Liver (tissue), 9 donors: Measurements from ENCODE around the gene FTO. TPM values are rescaled to one million over a fixed set of nuclear protein-coding genes. Genes with fewer than 3 reads are reported as not detected.
A peak's percentile ranks its signal among the peaks of the same experiment; 100 is the strongest.

Experiments
- DNase-seq: peaks from one replicate; pipeline ENCODE4 v3.0.0-alpha.2; 2017; ENCODE audit warnings: low spot score
- H3K27ac ChIP-seq, 2 donors: one replicate each; pipeline ENCODE4 v1.7.0; 2013; ENCODE audit warnings: inconsistent platforms in 2 of 2, low read length in 2 of 2, control low read depth in 1 of 2, low read depth in 1 of 2, mild to moderate bottlenecking in 1 of 2
- H3K27me3 ChIP-seq, 4 donors: one replicate each; pipeline versions ENCODE4 v1.6.1 to v1.7.0; 2013; ENCODE audit warnings: low read length in 3 of 4, inconsistent platforms in 1 of 4, mild to moderate bottlenecking in 1 of 4, moderate library complexity in 1 of 4; ENCODE audit not compliant: control insufficient read depth in 4 of 4, insufficient read depth in 4 of 4
- H3K36me3 ChIP-seq, 4 donors: one replicate each; pipeline versions ENCODE4 v1.6.1 to v1.7.0; 2013; ENCODE audit warnings: low read length in 3 of 4, mild to moderate bottlenecking in 3 of 4, low read depth in 1 of 4, moderate library complexity in 1 of 4; ENCODE audit not compliant: control insufficient read depth in 4 of 4, insufficient read depth in 3 of 4
- H3K4me1 ChIP-seq, 4 donors: one replicate each; pipeline versions ENCODE4 v1.6.1 to v1.7.0; 2013; ENCODE audit warnings: low read length in 3 of 4, mild to moderate bottlenecking in 3 of 4, moderate library complexity in 1 of 4; ENCODE audit not compliant: control insufficient read depth in 4 of 4, insufficient read depth in 4 of 4
- H3K4me3 ChIP-seq, 3 donors: one replicate each; pipeline versions ENCODE4 v1.6.1 to v1.7.0; 2013; ENCODE audit warnings: low read length in 3 of 3, control low read depth in 1 of 3, low read depth in 1 of 3, mild to moderate bottlenecking in 1 of 3
- H3K9ac ChIP-seq, 2 donors: one replicate each; pipeline ENCODE4 v1.7.0; 2013; ENCODE audit warnings: low read length in 2 of 2, mild to moderate bottlenecking in 2 of 2, moderate library complexity in 2 of 2, control low read depth in 1 of 2, low read depth in 1 of 2
- H3K9me3 ChIP-seq, 4 donors: one replicate each; pipeline versions ENCODE4 v1.6.1 to v1.7.0; 2013; ENCODE audit warnings: low read length in 3 of 4; ENCODE audit not compliant: control insufficient read depth in 4 of 4
- FOXA1 ChIP-seq: IDR thresholded peaks from 2 replicates; pipeline ENCODE4 v1.6.1; 2016; ENCODE audit warnings: antibody characterized with exemption
- FOXA2 ChIP-seq: IDR thresholded peaks from 2 replicates; pipeline ENCODE4 v1.6.1; 2016; ENCODE audit warnings: antibody characterized with exemption
- HNF4A ChIP-seq, 2 donors: conservative IDR thresholded peaks; 2 replicates each; pipeline ENCODE4 v1.6.1; 2016; ENCODE audit warnings: antibody characterized with exemption in 2 of 2, mild to moderate bottlenecking in 2 of 2
- HNF4G ChIP-seq: IDR thresholded peaks from 2 replicates; pipeline ENCODE4 v1.6.1; 2016; ENCODE audit warnings: antibody characterized with exemption
- JUND ChIP-seq, 2 donors: IDR thresholded peaks; 2 replicates each; pipeline ENCODE4 v1.6.1; 2016; ENCODE audit warnings: antibody characterized with exemption in 2 of 2
- NR2F2 ChIP-seq: IDR thresholded peaks from 2 replicates; pipeline ENCODE4 v1.6.1; 2016; ENCODE audit warnings: antibody characterized with exemption
- RAD21 ChIP-seq, 2 donors: IDR thresholded peaks; 2 replicates each; pipeline ENCODE4 v1.6.1; 2016; ENCODE audit warnings: antibody characterized with exemption in 2 of 2, mild to moderate bottlenecking in 2 of 2
- RXRA ChIP-seq, 2 donors: IDR thresholded peaks; 2 replicates each; pipeline ENCODE4 v1.6.1; 2017 to 2018; ENCODE audit warnings: antibody characterized with exemption in 2 of 2, mild to moderate bottlenecking in 1 of 2
- SP1 ChIP-seq: IDR thresholded peaks from 2 replicates; pipeline ENCODE4 v1.6.1; 2018; ENCODE audit warnings: antibody characterized with exemption, mild to moderate bottlenecking
- TAF1 ChIP-seq: conservative IDR thresholded peaks from 2 replicates; pipeline ENCODE4 v1.6.1; 2016; ENCODE audit warnings: antibody characterized with exemption, mild to moderate bottlenecking
- YY1 ChIP-seq: IDR thresholded peaks from 2 replicates; pipeline ENCODE4 v1.6.1; 2016; ENCODE audit warnings: antibody characterized with exemption, mild to moderate bottlenecking
- WGBS: extraction: QIAGEN DNeasy Blood & Tissue Kit; methylation state at CpG from one replicate; pipeline ENCODE4 v1.1.7; 2013; 5-methylcytosine and 5-hydroxymethylcytosine counted together
- polyA plus RNA-seq, 2 donors: library from polyadenylated mRNA; stranded (reverse) in 1 of 2; unstranded in 1 of 2; fragments of 200-250 nt in 1 of 2; fragments of >200 nt in 1 of 2; fragmentation: Nextera tagmentation in 1 of 2; extraction: Ambion mirVana in 1 of 2; gene quantifications; one replicate each; pipeline versions ENCODE4 v1.2.1 to v1.2.3, GENCODE V29; 2013 to 2015
- total RNA-seq, 2 donors: library from RNA; depleted of rRNA; stranded (reverse); fragments of >200 nt; gene quantifications; one replicate each; pipeline ENCODE4 v1.2.3, GENCODE V29; 2014
- TF ChIP-seq, protein P1 (sequence below): IDR thresholded peaks from 2 replicates; pipeline ENCODE4 v1.6.1; 2016; ENCODE audit warnings: antibody characterized with exemption
- TF ChIP-seq, protein P2 (sequence below): IDR thresholded peaks from 2 replicates; pipeline ENCODE4 v1.6.1; 2016; ENCODE audit warnings: antibody characterized with exemption
- TF ChIP-seq, protein P3 (sequence below): fragments of 150-350 bp; IDR thresholded peaks from 2 replicates; pipeline ENCODE4 v1.5.1; 2017; ENCODE audit warnings: improper control_type of control experiment, low read depth, low read length; ENCODE audit not compliant: missing input control
- TF ChIP-seq, protein P4 (sequence below): IDR thresholded peaks from 2 replicates; pipeline ENCODE4 v1.6.1; 2016; ENCODE audit warnings: antibody characterized with exemption, mild to moderate bottlenecking
- donor health status: healthy.
- donor health status: healthy.
- donor health status: healthy.
- donor health status: healthy.
- donor health status: healthy.

The FTO gene
- total and polyA plus RNA-seq, 4 donors, result 12.0 to 54.2 (median 24.6) TPM

DNA sequence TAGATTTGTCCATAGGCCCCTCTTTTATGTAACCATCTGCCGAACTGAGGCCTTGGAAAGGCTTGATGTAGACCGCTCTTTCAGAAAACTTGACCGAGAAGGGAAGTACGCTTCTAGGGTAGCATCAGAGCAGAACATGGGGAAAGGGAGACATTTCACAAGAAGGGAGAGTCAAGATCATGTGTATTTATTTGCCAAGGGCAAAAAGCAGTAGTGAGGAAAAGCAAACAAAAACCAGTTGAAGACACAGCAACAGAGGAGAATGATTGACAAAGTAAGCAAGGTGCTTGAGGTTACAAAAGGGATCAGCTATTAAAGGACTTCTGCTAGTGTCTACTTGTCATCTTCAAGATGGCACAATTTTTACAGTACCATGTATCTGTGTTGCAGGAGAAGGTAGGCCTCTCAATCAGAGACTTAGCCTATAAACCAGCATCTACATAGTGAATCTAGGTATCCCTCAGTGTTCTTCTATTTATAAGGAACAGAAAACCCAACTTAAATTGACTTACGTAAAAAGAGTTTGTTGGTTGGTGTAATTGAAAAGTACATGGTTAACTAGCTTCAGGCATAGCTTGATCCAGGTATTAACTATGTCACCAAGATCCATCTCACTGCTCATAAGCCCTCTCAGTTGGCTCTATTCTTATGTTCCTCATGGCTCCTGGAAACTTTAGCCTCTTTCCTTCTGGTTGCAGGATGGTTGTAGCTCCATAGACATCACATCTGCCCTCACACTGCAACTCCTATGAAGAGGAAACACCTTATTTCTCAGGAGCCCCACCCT lies 294.3 kb downstream of the FTO start:
- WGBS, result 82% methylated on average over 5 of the region's 5 CpGs
- H3K4me1 ChIP-seq, result peaks cover 0 to 3% (median 1%) of the 10 kb centered on the region in 4 donors
- TF ChIP-seq TAF1 (no peak), RAD21 (IDR thresholded peaks at IDR 0.05) (peak in 1 of 2 donors; percentile 18), YY1 (peak; percentile 45), JUND (IDR thresholded peaks at IDR 0.05) (no peak), NR2F2 (no peak), RXRA (IDR thresholded peaks at IDR 0.05) (peak in 1 of 2 donors; percentile 63), HNF4G (no peak), HNF4A (conservative IDR thresholded peaks at IDR 0.05) (peak; percentile 33 to 54), FOXA1 (no peak)
- TF ChIP-seq, protein P1, sequence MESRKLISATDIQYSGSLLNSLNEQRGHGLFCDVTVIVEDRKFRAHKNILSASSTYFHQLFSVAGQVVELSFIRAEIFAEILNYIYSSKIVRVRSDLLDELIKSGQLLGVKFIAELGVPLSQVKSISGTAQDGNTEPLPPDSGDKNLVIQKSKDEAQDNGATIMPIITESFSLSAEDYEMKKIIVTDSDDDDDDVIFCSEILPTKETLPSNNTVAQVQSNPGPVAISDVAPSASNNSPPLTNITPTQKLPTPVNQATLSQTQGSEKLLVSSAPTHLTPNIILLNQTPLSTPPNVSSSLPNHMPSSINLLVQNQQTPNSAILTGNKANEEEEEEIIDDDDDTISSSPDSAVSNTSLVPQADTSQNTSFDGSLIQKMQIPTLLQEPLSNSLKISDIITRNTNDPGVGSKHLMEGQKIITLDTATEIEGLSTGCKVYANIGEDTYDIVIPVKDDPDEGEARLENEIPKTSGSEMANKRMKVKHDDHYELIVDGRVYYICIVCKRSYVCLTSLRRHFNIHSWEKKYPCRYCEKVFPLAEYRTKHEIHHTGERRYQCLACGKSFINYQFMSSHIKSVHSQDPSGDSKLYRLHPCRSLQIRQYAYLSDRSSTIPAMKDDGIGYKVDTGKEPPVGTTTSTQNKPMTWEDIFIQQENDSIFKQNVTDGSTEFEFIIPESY, result no peak
- TF ChIP-seq, protein P2, sequence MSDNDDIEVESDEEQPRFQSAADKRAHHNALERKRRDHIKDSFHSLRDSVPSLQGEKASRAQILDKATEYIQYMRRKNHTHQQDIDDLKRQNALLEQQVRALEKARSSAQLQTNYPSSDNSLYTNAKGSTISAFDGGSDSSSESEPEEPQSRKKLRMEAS, result no peak
- H3K4me3 ChIP-seq, result no peak overlapping the region
- no peaks in the 10 kb centered on the region for H3K36me3 ChIP-seq
- DNase-seq, result no peak
- no peaks in the 10 kb centered on the region for H3K27me3 ChIP-seq
- H3K9me3 ChIP-seq, result no peaks in the 10 kb centered on the region
- H3K9ac ChIP-seq, result no peak overlapping the region
- no peak overlapping the region for H3K27ac ChIP-seq

DNA sequence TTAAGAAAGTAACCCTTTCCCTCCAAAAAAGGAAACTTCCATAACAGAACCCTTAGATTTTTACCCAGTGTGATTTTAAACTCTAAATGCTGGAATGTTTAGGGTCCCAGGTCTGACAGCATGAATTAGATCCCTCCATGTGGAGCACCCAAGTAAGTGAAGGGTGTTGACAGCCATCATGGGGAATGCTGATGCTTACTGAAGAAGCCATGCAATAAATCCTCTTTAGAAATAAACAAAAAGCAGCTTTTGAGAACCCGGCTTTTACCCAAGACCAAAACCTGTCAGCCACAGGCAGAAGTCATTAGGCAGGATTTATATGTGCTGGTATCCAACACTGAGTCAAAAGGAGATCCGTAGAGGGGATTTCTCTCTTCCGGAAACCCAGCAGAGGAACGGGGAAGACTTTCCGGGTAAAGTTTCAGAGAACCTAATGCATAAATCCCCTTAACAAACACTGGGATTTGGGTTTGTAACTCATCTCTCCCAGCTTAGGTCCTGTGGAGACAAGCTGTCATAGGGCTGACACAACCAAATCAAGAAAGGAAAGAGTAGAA lies 295.1 kb downstream of the FTO start:
- H3K4me3 ChIP-seq, result no peak overlapping the region
- 96% methylated on average over 5 of the region's 5 CpGs for WGBS
- H3K9me3 ChIP-seq, result no peaks in the 10 kb centered on the region
- H3K27ac ChIP-seq, result no peak overlapping the region
- H3K9ac ChIP-seq, result no peak overlapping the region
- H3K4me1 ChIP-seq, result peaks cover 0 to 3% (median 1%) of the 10 kb centered on the region in 4 donors
- TF ChIP-seq, protein P3, sequence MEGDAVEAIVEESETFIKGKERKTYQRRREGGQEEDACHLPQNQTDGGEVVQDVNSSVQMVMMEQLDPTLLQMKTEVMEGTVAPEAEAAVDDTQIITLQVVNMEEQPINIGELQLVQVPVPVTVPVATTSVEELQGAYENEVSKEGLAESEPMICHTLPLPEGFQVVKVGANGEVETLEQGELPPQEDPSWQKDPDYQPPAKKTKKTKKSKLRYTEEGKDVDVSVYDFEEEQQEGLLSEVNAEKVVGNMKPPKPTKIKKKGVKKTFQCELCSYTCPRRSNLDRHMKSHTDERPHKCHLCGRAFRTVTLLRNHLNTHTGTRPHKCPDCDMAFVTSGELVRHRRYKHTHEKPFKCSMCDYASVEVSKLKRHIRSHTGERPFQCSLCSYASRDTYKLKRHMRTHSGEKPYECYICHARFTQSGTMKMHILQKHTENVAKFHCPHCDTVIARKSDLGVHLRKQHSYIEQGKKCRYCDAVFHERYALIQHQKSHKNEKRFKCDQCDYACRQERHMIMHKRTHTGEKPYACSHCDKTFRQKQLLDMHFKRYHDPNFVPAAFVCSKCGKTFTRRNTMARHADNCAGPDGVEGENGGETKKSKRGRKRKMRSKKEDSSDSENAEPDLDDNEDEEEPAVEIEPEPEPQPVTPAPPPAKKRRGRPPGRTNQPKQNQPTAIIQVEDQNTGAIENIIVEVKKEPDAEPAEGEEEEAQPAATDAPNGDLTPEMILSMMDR, result no peak
- TF ChIP-seq HNF4A (conservative IDR thresholded peaks at IDR 0.05) (no peak), NR2F2 (no peak), SP1 (no peak), HNF4G (no peak), JUND (IDR thresholded peaks at IDR 0.05) (no peak), RAD21 (IDR thresholded peaks at IDR 0.05) (no peak), RXRA (IDR thresholded peaks at IDR 0.05) (no peak), FOXA1 (no peak), FOXA2 (no peak), YY1 (no peak)
- TF ChIP-seq, protein P1, result no peak
- TF ChIP-seq, protein P2, result no peak
- TF ChIP-seq, protein P4, sequence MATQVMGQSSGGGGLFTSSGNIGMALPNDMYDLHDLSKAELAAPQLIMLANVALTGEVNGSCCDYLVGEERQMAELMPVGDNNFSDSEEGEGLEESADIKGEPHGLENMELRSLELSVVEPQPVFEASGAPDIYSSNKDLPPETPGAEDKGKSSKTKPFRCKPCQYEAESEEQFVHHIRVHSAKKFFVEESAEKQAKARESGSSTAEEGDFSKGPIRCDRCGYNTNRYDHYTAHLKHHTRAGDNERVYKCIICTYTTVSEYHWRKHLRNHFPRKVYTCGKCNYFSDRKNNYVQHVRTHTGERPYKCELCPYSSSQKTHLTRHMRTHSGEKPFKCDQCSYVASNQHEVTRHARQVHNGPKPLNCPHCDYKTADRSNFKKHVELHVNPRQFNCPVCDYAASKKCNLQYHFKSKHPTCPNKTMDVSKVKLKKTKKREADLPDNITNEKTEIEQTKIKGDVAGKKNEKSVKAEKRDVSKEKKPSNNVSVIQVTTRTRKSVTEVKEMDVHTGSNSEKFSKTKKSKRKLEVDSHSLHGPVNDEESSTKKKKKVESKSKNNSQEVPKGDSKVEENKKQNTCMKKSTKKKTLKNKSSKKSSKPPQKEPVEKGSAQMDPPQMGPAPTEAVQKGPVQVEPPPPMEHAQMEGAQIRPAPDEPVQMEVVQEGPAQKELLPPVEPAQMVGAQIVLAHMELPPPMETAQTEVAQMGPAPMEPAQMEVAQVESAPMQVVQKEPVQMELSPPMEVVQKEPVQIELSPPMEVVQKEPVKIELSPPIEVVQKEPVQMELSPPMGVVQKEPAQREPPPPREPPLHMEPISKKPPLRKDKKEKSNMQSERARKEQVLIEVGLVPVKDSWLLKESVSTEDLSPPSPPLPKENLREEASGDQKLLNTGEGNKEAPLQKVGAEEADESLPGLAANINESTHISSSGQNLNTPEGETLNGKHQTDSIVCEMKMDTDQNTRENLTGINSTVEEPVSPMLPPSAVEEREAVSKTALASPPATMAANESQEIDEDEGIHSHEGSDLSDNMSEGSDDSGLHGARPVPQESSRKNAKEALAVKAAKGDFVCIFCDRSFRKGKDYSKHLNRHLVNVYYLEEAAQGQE, result no peak
- no peaks in the 10 kb centered on the region for H3K36me3 ChIP-seq
- no peaks in the 10 kb centered on the region for H3K27me3 ChIP-seq
- no peak for DNase-seq
